SK-N-SH (cell line): ENCODE results near the gene MAP3K5.

Source experiments
- EP300 ChIP-seq, 2 experiments: IDR thresholded peaks; 2 replicates each; pipeline versions ENCODE4 v1.4.0 to v1.6.1; 2012; ENCODE audit warnings: borderline replicate concordance in 1 of 2, low read depth in 1 of 2, low read length in 1 of 2
- EZH2phosphoT487 ChIP-seq: fragments of 200-600 bp; sonication (generic); IDR thresholded peaks from 2 replicates; pipeline ENCODE4 v1.6.1; 2017; ENCODE audit warnings: low read depth, mixed run types, mild to moderate bottlenecking, antibody characterized with exemption, moderate library complexity, borderline replicate concordance
- FOXM1 ChIP-seq: IDR thresholded peaks from 2 replicates; pipeline ENCODE4 v1.4.0; 2012; ENCODE audit warnings: low read depth, mild to moderate bottlenecking
- GABPA ChIP-seq: IDR thresholded peaks from 2 replicates; pipeline ENCODE4 v1.4.0; 2012; ENCODE audit warnings: low read depth, mild to moderate bottlenecking
- GATA2 ChIP-seq: sonication (generic); formaldehyde crosslinking; IDR thresholded peaks from 2 replicates; pipeline ENCODE4 v1.5.0; 2020; ENCODE audit warnings: mild to moderate bottlenecking, missing genetic modification reagents
- MAX ChIP-seq: IDR thresholded peaks from 2 replicates; pipeline ENCODE4 v1.4.0; 2012; ENCODE audit warnings: low read depth
- RAD21 ChIP-seq: IDR thresholded peaks from 2 replicates; pipeline ENCODE4 v1.6.1; 2012; ENCODE audit warnings: mild to moderate bottlenecking, low read length
- REST ChIP-seq: IDR thresholded peaks from 2 replicates; pipeline ENCODE4 v1.6.1; 2012; ENCODE audit warnings: mild to moderate bottlenecking, low read depth, low read length, moderate library complexity
- SMC3 ChIP-seq: IDR thresholded peaks from 2 replicates; pipeline ENCODE4 v1.6.1; 2012; ENCODE audit warnings: low read depth, low read length, improper control_type of control experiment
- TF ChIP-seq, protein P1 (sequence below): fragments of 200-600 bp; sonication (generic); IDR thresholded peaks from 2 replicates; pipeline ENCODE4 v1.6.1; 2017; ENCODE audit warnings: antibody characterized with exemption, mild to moderate bottlenecking, moderate library complexity

- TF ChIP-seq, protein P1, sequence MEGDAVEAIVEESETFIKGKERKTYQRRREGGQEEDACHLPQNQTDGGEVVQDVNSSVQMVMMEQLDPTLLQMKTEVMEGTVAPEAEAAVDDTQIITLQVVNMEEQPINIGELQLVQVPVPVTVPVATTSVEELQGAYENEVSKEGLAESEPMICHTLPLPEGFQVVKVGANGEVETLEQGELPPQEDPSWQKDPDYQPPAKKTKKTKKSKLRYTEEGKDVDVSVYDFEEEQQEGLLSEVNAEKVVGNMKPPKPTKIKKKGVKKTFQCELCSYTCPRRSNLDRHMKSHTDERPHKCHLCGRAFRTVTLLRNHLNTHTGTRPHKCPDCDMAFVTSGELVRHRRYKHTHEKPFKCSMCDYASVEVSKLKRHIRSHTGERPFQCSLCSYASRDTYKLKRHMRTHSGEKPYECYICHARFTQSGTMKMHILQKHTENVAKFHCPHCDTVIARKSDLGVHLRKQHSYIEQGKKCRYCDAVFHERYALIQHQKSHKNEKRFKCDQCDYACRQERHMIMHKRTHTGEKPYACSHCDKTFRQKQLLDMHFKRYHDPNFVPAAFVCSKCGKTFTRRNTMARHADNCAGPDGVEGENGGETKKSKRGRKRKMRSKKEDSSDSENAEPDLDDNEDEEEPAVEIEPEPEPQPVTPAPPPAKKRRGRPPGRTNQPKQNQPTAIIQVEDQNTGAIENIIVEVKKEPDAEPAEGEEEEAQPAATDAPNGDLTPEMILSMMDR: no peak
- TF ChIP-seq RAD21: no peak
- TF ChIP-seq SMC3: no peak
- TF ChIP-seq EP300 (IDR thresholded peaks at IDR 0.05; ENCODE audit: borderline replicate concordance in 1 of 2, low read depth in 1 of 2, low read length in 1 of 2): no peak
- TF ChIP-seq EZH2phosphoT487: no peak
- TF ChIP-seq MAX: no peak
- TF ChIP-seq REST: no peak
- no peak for TF ChIP-seq GABPA
- TF ChIP-seq FOXM1: no peak
- no peak for TF ChIP-seq GATA2 (CRISPR knock-in tag)
These were observed 72.1 kb downstream of the MAP3K5 start for GRCh38 chr6:136720045-136720770.
